DMS 273 (cell line): ENCODE measurements around the gene TKT.

Source experiments
- DNase-seq: peaks from one replicate; lab custom pipeline; 2025; ENCODE audit not compliant: unreplicated experiment; lab: John Stamatoyannopoulos, UW

TKT gene

DNA sequence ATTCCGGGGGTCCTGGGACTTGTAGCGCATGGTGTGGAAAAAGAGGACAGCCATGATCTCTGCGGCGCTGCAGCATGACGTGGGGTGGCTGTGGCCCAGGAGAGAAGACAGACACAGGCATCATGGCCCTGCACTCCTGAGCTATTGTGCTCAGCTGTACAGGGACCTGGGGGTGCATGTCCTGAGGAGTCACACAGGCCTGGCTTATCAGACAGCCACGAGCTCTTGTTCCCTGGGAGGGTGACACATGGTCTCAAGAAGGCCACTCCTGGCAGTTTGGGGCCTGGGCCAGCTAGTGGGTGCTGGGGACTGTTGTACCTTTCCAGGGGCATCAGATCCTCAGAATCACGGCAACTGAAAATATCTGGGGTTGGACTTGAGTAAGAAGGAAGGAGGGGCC is 13.7 kb downstream of the TKT start:
- DNase-seq: no peak

DNA sequence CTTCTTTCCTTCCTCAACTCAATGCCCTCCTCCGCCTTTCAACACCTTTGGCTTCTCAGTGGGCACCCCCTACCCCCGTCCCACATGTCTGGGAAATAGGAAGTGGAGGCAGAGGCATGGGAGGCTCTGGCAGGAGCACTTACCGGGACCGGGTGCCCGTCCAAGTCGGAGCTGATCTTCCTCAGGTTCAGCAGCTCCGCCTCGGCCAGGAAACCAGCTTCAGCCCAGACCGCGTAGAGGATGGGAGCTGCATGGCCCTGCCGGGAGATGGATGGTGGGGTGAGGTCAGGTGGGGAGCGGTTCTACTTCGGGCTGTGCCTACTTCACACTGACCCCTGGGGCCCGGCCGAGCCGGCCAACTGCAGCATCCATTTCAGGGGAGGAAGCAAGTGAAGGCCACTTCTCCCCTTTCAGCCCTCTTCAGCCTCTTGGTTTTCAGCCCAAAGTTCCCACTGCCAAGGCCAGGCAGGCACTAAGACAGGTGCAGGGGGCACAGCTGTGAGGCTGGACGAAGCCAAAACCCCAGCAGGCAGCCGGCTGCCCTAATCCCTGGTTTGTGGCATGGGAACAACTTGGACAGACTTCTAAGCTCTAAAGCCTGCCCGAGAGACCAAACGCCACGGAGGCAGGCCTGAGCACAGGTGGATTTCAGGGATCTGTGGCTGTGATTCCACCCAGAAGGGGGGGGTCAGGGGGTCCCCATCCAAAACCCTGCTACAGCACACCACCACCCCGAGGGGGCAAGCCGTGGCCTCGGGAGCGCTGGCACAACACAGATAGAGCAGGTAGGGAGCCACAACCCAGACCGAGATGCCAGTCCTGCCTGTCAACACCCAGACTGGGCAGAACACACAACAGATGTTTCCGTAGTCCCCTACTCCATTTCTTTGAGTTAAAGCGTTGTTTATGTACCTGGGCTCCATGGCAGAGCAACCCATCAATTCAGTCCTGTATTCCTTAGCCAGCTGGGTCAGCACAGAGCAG is 14.5 kb downstream of the TKT start:
- no peak for DNase-seq

DNA sequence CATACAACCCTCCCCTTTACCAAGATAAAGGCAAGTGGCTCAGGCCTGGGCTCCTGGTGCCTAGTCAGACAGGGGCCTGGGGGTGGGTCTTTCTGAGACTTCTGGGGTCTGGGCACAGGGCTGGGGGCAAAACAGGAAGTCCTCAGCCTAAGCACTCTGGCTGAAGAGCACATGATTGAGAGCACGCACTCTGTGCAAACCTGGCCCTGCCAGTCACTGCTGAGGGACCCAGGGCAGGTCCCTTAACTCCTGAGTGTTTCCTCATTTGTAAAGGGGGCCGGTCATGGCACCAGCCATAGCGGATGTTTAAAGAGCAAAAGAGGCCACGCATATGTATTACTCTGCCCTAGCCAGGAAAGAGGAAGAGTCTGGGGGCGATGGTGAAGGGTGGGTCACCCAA is 16.0 kb downstream of the TKT start:
- no peak for DNase-seq

DNA sequence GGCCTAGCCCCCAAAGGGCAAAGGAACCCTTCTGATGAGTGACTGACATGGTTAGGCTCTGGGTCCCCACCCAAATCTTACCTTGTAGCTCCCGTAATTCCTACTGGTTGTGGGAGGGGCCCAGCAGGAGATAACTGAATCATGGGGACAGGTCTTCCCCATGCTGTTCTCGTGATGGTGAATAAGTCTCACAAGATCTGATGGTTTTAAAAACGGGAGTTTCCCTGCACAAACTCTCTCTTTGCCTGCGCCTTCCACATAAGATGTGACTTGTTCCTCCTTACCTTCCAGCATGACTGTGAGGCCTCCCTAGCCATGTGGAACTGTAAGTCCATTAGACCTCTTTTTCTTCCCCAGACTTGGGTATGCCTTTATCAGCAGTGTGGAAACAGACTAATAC is 16.9 kb downstream of the TKT start:
- no peak for DNase-seq

DNA sequence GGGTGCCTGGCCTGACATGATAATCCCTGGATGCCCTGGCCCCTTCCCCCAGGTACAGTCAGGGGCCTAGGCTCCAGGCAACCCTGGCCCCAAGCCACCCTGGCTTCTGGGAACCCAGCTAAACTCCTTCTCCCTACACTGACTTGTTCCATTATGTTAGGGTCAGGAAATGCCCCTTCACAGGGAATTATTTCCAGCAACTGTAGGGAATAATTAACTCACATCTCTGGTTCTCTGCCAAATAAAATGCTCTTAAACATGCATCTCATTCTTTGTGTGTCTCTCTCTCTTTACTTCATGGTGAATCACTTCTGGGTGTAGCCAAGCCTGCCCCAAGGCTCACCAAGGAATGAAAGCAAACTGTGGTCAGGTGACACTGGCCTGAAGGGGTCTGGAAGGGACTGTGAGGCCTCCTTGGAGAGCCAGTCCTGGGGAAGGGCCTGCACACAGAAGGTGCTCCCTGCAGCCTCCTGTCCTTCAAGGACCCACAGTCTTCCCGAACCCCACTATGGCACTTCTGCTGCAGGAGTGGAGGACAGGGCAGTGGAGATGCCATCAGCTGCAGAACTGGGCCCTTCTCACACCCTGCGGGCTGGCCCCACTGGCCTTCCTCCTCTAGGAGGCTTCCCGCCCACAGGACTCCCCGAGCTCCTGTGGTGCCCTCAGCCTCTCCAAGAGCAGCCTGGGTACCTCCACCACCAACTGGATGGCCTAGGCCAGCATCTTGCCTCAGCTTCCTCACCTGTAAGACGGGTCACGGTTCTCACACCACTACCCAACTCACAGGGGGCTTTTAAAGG is 17.6 kb downstream of the TKT start:
- peak; percentile 25 for DNase-seq

DNA sequence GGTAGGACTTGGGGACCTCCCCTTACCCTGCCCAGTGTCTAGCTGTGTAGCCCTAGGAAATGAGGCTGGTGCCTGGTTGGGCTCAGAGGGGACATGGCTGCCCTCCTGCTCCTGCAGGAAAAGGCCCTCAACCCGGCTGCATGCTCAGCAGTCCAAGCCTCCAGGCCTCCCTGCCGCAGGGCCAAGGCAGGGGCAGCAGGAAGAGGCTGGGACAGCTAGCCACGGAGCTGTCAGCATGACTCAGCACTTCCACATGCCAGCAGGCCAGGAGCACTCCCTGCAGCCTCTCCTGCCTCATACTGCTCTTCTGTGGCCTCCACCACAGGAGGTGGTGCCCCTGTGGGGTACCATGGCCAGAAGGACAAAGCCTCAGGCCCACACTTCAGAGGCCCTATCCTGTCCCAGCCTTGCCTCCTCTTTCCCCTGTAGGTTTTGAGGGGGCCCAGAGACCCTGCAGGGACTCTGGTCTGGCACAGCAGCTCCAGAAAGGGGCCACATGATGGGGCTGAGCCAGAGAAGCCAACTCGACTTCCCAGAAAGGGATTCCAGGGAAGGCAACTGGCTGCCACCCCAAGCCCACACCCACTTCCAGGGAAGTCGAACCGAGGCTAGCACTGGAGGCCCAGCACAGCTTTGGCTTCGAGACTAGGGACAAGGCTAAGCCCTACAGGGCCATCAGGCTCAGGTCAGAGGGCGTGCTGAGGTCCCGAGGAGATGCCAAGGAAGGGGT is 19.5 kb downstream of the TKT start:
- no peak for DNase-seq

DNA sequence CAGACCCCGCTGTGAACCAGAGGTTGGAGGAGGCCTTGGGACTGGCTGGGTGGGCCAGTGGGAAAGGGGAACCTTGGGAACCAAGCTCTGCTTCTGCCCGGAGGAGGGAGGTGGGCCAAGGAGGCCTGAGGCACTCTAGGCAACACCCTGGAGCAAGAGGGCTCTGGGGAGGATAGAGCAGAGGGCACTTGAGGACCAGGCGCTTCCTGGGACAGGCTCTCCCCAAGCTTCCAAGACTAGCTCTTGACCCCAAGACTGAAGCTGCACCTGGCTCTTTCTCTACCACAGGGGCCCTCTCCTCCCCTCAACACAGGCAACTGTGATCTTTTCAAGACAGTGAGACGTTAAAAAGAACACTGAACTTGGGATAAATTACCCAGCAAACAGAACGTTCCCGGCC is 20.3 kb downstream of the TKT start:
- DNase-seq: no peak

DNA sequence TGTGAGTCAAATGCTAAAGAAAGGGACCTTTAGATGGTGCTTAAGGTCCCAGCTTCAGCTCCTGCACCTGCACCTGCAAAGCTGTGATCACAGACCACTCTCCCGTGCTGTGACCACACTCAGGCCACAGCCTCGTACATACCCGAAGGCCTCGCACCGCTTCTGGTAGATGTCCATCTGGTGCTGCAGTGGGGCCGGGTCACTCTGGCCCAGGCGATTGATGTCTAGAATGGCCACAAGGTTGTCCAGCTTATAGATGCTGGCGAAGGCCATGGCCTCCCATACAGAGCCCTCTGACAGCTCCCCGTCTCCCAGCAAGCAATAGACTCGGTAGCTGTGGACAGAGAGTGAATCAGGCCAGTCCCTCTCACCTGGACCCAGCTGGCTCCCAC is 21.0 kb downstream of the TKT start:
- no peak for DNase-seq

DNA sequence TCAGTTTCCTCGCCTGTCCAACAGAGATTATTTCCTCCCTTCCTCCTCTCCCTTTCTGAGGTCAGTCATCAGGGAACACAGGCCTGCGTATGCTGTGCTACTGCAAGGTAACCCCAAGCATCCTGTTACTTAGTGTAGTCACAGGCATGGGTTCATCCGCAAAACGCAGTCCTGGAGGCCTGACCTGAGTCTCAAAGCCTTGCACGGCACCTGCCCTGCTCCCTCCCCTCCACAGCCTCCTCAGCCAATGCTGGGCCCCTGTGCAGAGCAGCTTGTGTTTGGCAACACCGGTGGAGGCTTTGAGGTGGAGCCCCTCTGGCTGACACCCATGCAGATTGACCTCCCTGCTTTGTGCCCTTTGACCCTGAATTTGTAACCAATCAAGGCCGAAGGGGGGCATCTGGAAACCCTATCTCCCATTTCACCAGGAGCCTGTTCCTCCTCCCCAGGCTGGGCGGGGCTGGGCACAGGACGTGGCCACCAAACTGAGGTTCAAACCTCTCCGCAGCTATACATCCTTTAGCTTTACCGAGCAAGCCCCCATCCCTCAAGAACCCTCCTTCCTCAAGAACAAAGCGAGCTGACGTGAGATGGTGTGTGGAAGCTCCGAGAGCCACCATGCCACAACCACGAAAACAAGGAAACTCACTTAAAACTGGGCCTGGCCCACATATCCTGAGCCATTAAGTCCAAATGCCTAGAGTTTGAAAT is 21.5 kb downstream of the TKT start:
- no peak for DNase-seq

DNA sequence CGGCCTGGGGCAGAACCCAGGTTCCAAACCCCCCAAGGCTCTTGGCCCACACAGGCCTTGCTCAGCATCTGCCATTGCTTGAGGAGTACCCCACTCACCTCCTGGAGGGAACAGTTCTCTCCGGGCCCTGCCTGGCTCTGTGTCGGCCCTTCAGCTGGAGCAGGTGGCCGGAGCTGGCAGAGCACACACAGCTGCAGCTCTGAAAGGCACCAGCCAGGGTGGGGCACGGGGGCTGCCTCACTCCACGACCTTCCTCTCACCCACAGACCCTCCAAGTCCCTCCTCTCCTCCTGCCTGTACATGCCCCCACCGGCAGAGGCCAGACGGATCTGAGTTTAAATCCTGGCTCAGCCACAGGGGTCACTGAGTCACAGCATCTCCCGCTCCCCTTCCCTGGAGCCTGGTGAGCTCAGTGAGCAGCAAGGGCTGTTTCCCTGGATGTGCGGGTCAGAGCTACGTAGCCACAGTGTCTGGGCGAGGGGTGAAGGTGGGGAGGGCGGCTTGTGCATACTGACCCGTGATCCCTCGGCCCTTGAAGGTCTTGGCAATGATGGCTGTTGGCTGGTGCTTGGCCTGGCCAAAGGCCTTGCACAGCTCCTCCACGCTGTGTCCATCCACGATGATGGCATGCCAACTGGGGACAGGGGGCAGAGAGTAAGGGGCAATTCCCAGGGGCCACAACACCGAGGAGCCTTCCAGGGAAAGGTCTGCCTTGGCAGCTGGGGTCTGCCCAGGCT is 23.0 kb downstream of the TKT start:
- DNase-seq: no peak

DNA sequence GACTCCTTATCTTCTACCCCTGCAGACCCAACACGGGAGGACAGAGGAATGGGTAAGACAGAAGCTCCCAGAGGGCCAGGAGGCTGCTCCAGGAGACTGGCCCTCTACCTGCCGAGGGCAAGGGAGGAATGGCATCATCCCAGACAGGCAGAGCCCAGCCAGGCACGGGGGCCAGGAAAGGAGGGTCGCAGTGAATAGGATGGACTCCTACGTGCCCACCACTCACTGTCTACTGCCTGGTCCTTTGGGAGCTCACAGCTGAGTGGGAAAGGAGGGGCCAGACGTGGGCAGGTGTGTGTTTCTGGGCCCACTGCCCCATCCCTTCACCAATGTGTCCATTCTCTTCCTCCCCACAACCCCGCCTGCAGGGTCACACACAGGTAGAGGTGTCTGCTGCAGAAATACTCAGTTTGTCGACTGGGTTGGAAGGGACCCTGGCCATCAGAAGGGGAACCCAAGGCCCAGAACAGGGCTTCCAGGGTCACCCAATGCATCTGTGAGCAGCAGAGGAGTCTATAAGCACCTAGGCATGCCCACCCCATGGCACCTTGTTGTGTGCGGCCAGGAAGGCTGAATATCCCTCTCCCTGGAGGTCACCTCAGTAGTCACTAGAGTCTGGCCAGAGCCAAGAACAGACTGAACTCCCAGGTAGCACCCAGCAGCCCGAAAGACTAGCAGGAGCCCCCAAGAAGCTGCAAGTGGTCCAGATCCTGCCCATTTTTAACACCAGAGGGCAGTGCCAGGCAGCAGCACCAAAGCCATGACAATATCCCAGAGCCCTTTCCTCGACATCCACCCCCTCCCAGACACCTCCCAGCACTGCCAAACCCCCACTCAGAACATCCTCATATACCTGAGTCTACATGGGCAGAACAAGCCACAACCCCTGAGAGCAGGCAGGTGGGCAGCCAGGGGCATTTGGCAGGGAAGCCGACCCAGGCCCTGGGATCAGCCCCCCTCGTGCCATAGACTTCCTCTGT is 24.0 kb downstream of the TKT start:
- no peak for DNase-seq

DNA sequence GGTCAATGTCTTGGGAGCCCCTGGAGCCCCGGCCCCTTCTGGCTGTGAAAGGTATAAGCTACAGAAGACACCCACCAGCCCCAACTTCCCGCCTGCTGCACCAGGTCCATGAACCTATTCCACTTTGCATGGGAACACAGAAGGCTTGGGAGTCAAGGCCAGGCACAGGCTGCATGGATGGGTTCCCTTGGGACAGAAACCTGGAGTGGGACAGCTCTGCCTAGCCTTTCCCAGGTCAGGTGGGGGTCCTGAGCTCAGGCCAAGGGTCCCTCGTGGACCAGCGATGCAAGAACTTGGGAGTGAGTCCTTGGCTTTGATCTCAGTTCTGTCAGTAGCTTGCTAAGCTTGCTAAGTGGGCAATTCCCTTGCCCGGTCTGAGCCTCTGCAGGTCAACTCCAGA is 25.0 kb downstream of the TKT start:
- DNase-seq: no peak

DNA sequence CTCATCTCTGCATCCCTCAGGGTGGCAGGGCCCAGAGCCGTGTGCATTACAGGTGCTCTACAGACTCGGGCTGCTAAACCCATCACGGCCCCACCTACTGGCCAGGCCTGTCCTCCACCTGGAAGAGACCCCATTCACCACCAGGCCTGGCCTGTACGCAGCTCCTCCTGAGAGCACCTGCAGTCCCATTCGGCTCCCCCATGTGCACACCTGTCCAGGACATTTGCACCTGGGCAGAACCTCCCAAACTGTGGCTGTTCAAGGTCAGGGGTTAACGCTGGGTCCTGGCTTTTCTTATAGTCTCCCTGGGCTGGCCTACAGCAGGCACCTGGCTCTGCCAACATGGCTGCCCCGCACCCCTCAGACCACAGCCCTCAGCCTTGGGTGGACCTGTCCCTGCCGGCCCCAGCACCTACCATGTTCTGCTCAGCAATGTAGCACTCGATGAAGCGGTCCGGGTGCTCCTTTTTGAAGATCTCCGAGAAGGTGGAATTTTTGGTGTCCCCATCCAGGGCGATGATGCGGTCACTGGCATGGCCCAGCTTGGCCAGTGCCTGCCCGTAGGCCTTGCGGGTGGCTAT is 25.7 kb downstream of the TKT start:
- DNase-seq: no peak

DNA sequence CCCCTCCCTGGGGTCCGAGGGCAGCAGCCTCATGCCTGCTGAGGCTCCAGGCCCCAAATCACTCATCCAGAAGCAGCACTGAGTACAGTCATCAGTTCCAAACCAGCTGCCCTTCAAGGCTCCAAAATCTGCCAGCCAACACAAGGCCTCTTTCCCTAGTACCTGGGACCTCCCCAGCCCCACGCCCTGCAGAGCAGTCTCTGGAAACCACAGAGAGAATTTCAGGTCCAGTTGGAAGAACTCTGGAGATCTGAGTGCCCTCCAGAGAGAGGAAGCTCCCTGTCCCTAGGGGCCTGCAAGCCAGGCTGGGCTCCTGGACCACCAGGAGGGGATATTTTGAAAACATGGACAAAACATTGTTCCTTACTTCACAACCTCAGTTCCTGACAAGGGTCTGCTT is 26.2 kb downstream of the TKT start:
- DNase-seq: no peak

DNA sequence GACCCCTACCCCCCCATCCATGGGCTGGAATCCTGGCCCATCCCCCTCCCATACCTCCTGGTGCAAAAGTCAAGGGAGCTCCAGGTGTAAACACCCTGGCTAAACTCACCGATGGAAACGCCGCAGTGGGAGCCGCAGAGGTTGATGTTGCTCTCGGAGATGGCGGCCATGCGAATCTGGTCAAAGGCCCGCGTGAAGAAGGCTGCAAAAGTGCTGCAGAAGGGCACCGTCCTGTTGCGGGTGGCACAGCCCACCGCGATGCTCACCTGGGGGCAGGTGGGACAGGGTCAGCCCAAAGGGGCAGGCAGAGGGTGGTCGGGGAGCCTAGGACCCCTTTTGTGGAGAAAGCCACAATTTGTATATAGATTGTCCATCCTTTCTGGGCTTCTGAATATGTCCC is 26.7 kb downstream of the TKT start:
- no peak for DNase-seq

DNA sequence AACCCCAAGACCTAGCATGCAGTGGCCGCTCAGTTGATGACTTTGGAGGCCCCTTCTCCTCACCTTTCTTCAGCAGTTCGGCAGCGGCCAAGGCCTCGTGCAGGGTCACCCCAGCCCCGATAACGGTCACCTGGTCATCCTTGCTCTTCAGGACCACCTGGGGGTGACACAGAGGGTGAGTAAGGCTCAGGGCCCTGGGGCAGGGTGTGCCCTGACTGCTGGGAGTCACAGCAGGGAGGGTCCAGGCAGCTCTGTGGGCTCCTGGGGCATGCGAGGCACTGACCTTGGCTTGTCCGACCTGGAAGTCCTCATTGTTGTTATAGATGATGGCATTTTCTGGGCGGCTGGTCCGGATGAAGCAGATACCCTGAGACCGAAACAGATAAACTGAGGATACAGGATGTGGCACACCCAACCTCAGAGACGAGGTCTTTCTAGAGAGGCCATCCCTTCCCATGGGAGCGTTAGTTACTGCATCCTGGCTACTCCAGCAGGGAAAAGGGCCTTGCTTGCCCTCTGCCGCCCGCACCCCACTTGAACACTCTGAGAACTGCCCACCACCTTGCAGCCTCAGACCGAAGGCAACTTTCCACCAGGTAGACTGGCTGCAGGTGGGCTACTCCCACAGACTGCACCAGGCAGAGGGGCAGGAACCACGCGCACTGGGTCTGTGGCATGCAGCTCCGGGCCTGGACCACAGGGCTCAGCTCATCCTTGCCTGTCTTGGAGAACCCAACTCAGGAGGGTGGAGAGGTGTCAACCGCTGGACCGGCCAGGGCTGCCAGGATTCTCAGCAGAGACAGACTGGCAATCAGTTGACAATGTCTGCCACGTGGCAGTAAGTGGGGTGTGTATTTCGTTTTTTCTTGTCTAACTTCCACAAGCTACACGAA is 27.6 kb downstream of the TKT start:
- DNase-seq: no peak

DNA sequence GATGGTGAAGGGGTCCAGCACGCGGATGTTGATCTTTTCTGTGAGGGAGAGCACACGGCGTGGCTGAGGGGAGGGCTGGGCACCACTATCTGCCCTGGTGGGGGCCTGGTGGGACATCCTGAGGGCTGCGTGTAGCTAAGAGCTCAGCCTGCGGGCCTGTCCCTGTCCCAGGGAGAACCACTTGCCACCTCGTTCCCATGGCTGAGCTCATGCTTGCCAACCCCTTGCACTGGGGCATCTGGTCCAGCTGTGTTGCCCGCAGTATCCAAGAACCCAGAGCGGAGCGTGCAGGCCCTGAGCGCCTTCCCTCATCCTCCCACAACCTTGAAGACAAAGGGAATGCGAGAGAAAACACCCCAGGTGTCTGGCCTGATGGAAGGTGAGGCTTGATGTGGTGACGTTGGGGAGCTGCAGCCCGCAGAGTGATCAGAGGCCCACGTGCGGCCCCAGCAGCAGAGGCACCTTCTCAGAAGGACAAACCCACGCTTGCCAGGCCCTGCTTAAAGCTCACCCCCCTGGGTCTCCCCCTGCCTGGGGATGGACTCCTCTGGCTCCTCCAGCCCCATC is 28.9 kb downstream of the TKT start:
- no peak for DNase-seq
